ENCODE results near the gene MTMR3.

MTMR3 gene

DNA sequence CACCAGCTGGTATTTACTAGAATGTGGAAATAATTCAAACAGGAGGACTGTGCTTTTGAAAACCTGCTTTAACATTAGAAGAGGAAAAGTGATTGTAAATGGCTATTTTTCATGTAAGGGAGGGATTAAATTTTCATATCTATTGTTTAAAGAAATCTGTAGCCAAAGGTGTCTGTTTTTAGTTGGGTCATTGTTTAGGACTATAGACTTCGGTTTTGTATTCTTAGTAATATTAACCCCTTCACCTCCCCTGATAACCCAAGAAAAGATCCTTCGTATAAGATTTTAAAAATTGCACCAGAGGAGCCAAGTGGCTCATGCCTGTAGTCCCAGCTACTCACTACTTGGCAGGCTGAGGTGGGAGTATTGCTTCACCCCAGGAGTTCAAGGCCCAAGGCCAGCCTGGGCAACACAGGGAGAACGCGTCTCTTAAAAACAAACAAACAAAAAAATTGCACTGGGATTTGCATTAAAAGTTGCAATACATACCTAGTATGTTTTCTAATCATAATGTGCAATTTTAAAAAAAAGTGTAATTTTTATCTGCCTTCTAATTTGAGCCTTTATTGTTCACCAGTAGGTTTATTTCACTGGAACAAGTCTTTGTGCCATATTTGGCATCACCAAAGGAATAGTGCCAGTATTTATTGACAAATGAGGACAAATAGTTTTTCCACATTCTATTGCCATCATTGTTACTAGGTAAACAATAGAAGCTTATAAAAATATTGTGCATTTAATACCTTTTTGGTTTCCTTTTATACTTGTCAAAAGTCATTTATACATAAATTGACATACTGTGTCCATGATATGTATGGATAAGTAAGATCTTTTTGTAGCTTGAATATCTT lies 34.3 kb downstream of the MTMR3 start:
- no peak for DNase-seq

DNA sequence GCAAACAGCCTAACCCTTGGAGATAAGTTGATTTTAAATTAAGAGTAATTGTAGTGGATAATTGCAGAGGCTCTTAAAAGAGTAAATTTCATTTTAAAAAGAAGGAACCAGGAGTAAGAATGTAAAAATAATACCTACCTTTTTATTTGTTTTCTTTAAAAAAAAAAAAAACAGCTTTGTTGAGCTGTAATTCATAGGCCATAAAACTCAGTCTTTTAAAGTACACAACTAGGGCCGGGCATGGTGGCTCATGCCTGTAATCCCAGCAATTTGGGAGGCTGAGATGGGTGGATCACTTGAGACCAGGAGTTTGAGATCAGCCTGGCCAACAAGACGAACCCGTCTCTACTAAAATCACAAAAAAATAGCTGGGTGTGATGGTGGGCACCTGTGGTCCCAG lies 42.4 kb downstream of the MTMR3 start:
- no peak for DNase-seq

DNA sequence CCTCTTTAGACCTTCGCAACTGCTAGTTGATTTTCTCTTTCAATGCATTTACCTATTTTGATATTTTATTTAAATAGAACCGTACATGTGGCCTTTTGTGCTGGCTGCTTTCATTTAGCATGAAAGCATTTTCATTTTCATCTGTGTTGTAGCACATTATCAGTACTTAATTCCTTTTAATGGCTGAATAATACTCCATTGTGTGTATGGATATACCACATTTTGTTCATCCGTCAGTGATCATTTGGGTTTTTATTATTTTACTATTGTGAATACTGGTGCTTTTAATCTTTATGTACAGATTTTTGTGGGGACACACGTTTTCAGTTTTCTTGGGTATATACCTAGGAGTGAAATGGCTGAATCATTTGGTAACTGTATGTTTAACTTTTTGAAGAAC lies 43.1 kb downstream of the MTMR3 start:
- no peak for DNase-seq

DNA sequence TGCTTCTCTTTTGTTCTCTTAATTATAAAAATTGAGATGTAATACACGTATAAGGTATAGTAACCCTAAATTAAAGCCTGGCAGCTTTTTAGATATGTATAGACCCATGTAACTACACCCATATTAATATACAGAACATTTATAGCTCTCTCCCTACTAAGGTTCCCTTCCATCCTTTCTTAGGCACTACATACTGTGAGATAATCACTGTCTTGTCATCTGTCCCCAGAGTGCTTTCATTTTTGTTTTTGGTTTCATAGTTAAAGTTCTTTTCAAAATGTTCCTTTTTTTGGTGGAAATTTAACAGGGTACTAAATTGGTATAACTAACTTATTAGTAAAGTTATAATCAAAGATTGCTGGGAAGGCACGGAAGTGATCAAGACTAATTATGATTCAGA lies 49.2 kb downstream of the MTMR3 start:
- DNase-seq, result no peak

DNA sequence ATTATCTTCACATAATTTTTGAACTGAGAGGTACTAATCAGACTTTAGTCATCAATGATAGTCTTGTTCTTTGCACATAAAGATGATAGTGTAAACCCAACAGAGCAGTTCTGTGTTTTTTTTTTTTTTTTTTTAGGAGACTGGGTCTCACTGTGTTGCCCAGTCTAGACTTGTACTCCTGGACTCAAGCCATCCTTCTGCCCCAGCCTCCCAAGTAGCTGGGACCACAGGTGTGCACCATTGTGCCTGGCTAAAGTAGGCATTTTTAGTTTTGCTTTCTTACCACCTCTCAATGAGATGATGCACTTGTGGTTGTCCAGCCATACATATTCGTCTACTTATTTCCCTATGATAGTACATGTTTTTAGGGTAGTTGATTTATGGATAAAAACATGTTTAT lies 50.6 kb downstream of the MTMR3 start:
- DNase-seq, result no peak

DNA sequence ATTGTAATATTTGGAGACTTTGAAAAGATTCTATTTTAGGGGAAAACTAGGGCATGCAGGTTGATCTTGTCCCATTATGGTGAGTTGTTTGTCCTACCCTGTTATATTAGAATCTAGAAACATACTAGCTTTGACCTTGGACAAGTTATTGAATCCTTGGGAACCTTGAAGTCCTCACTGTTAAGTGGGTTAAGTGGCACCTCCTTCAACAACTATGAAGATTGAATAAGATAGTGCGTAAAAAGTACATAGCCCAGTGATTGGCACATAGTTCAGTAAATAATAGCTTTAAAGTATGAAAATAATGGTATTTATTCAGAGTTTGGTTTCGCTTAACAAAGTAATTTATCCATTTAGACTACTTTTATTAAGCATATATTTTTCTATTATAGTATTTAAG lies 51.6 kb downstream of the MTMR3 start:
- DNase-seq, result no peak

DNA sequence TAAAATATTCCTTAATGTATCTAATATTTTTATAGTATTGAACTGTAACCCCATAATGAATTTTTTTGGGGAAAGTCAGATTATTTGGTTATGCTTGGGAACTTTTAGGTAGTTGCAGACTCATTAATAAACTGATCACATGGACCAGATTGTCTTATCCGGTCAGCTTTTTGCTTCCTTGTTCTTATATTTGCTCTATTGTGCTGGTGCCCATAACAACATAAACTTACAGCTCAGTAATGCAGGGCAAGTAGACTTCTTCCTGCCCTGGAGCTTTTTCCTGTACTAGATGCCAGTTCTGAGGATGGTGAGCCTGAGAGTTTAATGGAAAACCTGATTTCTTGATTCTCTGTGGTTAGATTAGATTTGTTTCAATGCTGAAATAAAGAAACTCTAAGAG lies 53.2 kb downstream of the MTMR3 start:
- peak; percentile 7 for DNase-seq

DNA sequence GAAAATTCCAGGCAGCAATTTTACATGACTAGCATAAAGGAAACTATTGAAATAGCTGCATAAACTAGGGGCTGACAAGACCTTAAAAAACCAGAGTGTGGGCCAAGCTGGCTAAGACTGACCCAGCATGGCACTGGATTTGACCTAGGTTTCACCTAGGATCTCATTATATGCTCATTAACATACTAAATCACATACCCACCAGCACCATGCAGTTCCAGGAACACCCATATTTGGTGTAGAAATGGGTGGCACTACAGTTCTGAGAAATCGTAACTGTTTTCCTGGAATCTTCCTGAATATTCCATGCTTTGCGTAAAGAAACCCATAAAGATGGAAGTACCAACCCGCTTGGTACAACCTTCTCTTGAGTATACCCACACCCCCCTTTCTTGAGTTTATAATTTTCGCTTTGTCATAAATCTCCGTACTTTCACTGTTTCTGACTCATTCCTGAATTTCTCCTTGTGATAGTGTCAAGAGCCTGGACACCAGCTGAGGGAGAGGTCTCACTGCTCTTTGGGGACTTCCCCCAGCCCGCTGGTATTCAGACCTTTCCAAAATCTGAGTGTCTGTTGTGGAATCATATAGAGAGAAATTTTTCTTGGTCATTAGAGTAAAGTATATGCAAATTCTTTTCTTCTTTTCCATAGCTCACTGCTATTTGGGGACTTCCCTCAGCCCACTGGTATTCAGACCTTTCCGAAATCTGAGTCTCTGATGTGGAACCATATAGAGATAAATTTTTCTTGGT lies 55.1 kb downstream of the MTMR3 start:
- DNase-seq, result no peak

DNA sequence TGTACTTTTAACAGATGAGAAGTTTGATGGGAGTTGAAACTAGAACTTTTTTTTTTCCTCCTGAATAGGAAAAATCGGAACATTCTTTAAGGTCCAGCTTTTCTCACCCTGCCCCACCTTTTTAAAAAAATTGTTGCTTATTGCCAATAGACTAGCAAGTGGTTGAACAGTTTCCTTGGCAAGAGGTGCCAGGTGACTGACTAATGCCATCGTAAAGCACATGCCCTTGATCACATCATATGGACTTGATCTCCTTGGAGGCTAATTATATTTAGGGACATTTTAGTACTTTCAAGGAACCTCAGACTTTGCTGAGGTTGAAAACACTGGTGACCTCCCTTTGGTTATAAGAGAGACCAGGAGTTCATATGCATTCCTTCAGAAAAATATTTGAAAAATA lies 57.6 kb downstream of the MTMR3 start:
- DNase-seq, result no peak

DNA sequence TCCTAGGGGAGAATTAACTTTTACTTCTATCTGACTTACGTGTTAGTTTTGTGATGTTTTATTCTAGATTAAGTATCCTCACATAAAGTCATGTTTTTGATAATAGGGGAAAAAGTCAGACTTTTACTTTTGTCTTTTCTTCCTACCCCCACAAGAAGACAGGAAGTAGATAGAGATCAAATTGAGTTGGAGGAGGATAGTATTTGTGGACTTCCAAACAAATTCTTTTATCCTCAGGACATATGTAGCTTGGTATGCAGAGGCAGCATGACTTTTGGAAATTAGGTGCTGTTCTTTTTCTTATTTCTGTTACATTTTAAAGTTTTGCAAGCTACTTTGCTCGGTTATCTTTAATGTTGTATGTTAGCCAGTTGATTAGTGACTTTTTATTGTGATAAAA lies 61.4 kb downstream of the MTMR3 start:
- DNase-seq, result no peak

DNA sequence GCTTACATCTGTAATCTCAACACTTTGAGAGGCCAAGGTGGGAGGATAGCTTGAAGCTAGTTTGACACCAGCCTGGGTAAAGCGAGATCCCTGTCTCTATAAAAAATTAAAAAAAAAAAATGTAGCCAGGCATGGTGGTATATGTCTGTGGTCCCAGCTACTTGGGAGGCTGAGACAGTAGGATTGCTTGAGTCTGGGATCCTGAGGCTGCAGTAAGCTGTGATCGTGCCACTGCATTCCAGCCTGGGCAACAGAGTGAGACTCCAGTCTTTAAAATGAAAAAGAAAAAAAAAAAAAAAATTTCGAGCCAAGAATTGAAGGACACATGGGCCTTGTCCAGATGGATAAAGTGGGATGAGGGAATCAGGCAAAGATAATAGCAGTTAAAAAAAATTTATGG lies 62.5 kb downstream of the MTMR3 start:
- DNase-seq, result no peak

DNA sequence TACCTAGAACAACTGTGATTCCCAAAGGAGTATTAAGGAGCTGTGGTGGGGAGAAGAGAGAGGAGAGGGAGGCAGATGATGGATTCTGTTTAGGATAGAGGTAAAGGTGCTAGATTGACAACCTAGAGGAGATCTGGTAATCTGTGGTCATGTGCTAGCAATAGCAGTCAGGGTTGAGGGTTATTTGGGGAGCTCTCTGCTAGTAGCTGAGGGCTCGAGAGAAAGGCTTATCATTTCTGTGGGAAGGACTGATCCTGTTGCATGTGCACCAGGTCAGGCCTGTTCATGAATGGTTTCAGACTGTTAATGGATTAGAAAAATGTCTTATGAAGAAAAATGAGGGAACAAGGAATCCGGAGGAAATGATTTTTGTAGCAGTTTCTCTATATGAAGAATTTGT lies 63.2 kb downstream of the MTMR3 start:
- DNase-seq, result no peak

DNA sequence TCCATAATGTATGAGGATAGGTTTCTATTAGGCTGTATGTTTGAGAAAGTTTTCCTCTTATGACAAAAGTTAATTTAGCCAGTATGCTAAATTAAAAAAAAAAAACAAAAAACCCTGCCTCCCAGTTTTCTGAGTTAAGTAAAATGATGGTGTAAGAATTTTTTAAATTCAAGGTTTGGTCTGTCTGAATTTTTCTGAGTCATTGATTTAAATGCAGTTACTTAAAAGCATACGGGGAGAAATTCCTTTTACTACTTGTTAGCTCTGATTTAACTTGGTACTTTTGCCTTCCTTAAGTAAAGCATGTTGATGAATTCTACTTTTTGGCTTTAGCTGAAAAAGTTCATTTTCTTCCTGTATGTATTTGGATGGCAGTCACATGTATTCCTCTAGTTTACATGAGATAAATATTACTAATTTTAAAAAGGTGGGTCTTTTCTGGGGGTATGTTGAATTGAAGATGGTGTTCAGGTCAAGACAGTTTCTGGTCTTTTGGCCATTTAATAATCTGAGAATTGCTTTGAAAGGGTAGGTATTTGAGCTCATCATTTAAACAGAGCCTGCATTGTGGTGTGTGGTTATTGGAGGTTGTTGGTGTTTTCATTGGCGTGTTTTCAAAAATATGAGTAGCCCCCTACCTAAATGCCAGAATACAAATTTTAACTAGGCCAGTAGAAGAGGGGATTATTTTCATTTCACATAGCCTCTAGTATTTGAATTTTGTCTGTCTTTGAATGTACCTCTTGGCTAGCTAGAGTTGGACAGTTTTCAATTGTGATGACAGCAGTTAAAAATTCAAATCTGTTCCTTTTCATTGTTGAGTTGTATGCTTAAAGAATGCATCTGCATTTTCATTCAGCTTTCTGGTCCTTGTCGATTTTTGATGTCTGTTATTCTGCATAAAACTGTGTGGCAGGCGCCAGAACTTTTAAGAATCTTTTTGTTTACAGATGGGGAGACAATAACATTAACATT lies 64.7 kb downstream of the MTMR3 start:
- DNase-seq, result no peak

DNA sequence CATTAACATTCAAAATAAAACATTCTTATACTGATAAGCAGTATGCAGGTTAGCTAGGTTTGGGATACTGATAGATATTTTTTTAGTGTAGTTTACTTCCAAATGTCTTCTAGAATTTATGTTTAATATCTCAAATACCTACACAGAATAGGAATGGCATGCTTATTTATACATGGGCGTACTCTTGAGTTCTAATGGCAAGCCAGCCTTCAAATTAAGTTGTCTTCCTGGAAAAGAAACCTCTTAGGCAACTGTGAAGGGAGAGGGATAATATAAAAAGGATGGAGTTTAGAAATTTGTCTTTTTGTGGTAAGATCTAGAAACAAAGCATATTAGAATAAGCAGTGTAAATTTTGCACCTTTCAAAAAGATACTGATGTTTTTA lies 65.4 kb downstream of the MTMR3 start:
- no peak for DNase-seq

DNA sequence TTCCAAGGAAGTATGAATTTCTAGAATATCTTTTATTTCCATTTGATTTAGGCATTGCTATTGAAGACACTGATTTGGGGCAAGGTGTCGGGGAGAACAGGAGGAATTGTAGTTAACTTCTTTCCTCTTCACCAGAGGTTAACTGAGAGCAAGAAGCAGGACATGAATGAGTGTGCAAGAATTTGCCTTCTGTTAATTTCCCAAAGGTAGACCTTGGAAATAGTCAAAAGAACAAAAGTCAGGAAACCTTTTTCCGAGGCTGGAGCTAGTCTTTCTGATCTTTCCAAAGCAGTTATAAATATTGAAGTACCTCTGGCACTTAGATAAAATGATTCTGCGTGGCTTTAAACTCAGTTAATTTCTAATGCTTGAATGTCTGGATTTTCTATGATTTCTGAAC lies 66.9 kb downstream of the MTMR3 start:
- DNase-seq, result no peak

DNA sequence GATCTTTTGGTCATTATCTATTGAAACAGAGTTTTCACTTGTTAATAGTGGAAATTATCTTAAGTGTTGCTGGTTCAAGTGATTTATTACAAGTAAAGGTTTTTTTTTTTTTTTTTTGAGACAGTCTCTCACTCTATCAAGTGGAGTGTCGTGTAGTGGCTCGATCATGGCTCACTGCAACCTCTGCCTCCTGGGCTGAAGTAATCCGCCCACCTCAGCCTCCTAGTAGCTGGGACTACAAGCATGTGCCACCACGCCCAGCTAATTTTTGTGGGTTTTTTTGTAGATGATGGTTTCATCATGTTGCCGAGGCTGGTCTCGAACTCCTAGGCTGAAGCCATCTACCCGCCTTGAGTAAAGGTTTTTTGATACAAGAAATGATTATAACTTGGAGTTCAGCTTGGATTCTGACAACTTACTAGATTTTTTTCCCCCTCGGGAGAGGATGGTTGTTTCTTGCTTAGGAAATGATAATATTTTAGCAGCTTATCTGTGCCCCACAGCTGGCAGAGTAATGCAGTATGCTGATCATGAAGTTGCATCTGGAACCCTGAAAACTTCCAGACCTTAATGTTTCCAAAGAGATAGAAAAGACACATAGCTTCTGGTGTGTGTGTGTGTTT lies 68.9 kb downstream of the MTMR3 start:
- DNase-seq, result no peak

DNA sequence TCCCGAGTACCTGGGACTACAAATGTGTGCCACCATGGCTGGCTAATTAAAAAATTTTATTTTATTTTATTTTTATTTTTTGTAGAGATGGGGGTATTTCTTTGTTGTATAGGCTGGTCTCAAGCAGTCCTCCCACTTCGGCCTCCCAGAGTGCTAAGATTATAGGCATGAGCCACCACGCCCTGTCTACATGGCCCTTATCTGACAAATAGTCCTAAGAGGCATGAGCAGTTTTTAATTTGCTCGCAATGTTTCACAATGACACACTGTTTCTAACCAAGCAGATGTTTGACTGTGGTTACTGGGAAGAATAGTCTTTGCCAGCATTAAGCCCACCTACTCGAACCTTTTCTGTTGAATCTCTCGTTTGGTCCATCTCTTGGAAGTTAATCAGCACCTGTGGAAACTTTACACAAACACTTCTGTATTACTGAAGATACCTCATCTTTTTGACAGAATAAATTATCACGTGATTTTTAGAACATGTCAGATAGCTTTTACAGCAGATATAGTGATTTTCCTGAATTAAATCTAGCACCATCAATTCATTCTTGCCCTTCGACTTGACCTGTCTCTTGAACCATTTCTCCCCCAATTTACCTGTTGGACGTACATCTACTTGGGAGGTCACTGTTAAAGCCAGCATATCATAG lies 71.4 kb downstream of the MTMR3 start:
- DNase-seq, result no peak

DNA sequence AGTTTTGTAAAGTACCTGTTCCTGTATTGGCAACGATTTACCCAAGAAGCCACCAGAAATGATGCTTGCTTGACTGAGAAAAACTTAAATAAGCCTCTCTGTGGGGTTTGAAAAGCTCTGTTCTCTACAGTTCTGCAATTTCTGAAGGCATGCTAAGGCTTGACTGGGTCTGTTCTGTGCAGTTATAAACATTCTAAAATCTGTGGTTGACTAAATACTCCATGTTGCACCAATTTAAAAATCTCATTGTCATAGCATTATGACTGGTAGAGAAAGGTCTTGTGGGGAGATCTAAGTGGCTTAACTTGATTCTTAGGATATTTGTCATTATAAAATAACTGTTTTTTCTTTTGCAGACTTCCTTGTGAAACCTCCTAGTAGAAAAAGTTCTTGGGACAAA lies 73.7 kb downstream of the MTMR3 start:
- no peak for DNase-seq

DNA sequence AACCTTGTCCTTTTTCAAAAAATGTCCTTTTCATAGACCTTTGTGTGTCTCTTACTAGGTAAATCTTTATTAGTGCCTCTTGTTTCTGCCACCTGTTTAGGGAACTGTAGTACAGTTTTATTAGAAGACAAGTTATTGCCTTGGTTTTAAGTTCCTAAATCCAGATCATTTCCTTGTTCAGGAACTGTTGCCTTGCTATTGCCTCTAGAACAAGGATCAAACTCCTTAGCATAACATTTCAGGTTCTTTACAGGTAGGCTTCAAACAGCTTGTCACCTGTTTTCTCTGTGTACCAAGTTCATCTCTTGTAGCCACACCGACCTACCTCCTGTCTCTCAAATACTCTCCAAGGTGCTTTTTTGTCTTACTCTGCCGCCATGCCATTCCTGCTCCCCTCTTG lies 75.2 kb downstream of the MTMR3 start:
- no peak for DNase-seq

DNA sequence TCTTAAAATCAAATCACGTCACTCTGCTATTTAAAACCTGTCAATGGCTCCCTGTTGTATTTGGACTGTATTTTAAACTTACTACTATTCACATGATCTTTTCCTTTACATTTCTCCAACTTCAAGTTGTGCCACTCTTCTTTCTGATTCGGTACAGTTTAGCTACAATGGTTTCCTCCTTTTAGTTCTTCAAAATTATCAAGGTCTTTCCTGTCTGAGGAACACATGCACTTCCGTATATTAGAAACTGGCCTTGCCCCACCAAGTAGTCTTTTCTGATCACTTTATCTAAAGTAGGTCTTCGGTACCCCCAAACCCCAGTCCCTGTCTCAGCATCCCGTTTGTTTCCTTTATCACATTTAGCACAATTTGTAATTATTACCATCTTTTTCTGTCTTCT lies 81.8 kb downstream of the MTMR3 start:
- DNase-seq, result no peak

DNA sequence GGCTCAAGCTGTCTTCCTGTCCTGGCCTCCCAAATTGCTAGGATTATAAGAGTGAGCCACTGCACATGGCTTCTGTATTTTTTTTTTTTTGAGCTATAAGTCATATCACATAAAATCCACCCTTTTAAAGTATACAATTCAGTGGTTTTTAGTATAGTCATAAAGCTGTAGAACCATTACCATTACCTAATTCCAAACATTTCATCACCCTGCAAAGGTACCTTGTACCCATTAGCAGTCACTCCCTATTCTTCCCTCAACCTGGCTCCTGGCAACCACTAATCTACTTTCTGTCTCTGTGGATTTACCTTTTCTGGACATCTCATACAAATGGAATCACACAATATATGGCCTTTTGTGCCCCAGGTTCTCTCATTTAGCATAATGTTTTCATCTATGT lies 84.5 kb downstream of the MTMR3 start:
- DNase-seq, result no peak

DNA sequence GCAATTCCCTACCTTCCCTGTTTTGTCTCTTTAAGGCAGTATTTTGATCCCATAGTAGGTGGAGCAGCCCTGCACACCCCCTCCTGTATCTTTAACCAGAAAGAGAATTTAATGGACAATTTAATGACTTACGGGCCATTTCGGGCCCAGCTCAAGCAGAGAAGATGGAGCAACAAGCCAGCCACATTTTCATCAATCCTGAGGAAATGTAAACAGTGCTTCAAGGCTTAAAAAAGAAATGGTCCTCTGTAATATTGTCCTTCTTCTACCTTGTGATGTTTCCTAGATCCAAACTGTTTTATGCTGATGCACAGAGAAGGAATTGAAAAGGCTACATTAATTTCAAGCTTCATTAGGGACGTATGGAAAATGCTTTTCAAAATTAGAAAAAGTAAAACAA lies 88.6 kb downstream of the MTMR3 start:
- DNase-seq, result no peak
